CD4-positive, alpha-beta T cell (primary cell): ENCODE measurements around the gene VPS8. TPM values are rescaled to one million over a fixed set of nuclear protein-coding genes. Genes with fewer than 3 reads are reported as not detected.
"Not testable (repeated sequence)": the region's sequence is repeated elsewhere in the genome, so short reads cannot be mapped to it uniquely, and the experiment has no call there.

Experiments used
- ATAC-seq: fragments of 200-7000 bp; cut with Tn5 transposase; one replicate; pipeline ENCODE4 v1.10.0; 2022; ENCODE audit warnings: mild to moderate bottlenecking; ENCODE audit not compliant: poor library complexity
- CTCF ChIA-PET: fragments of 350-600 bp; sonication (Branson Sonifier 250); formaldehyde crosslinking; loops from one replicate; lab custom pipeline; 2021; ENCODE audit warnings: antibody characterized with exemption, inconsistent platforms; lab: Charles Lee
- POLR2A ChIA-PET: fragments of 350-600 bp; sonication (Branson Sonifier 250); formaldehyde crosslinking; loops from one replicate; lab custom pipeline; 2021; ENCODE audit warnings: antibody characterized with exemption, inconsistent platforms; lab: Charles Lee
- DNase-seq, 14 experiments: peaks; one replicate each; pipeline ENCODE4 v3.0.0-alpha.2; 2013 to 2020; ENCODE audit warnings: mixed read lengths in 2 of 14
- H3K27ac ChIP-seq, 2 donors: one replicate each; pipeline versions ENCODE4 v1.5.1 to v1.7.0; 2013; ENCODE audit warnings: low read length in 2 of 2, low read depth in 1 of 2, mild to moderate bottlenecking in 1 of 2
- H3K27me3 ChIP-seq, 2 experiments: 1 replicate in 1 of 2; 2 replicates in 1 of 2; pipeline versions ENCODE4 v1.6.1 to v1.7.0; 2013; ENCODE audit warnings: low read length in 2 of 2, control low read depth in 1 of 2, mild to moderate bottlenecking in 1 of 2, moderate library complexity in 1 of 2; ENCODE audit not compliant: insufficient read depth in 2 of 2, control insufficient read depth in 1 of 2
- H3K36me3 ChIP-seq: one replicate; pipeline ENCODE4 v1.6.1; 2013; ENCODE audit warnings: low read length, control low read depth; ENCODE audit not compliant: insufficient read depth
- H3K4me1 ChIP-seq: one replicate; pipeline ENCODE4 v1.6.1; 2013; ENCODE audit warnings: low read length, control low read depth; ENCODE audit not compliant: insufficient read depth
- H3K4me3 ChIP-seq: one replicate; pipeline ENCODE4 v1.5.1; 2013; ENCODE audit warnings: mild to moderate bottlenecking, low read length, moderate library complexity
- H3K9me3 ChIP-seq, 2 experiments: 1 replicate in 1 of 2; 2 replicates in 1 of 2; pipeline versions ENCODE4 v1.6.1 to v1.7.0; 2013; ENCODE audit warnings: low read length in 2 of 2, mild to moderate bottlenecking in 2 of 2, control low read depth in 1 of 2, moderate library complexity in 1 of 2; ENCODE audit not compliant: control insufficient read depth in 1 of 2, insufficient read depth in 1 of 2
- H3K27ac Mint-ChIP-seq: one replicate; pipeline ENCODE4 v1.8.0; 2020; ENCODE audit warnings: mixed read lengths
- H3K27me3 Mint-ChIP-seq: one replicate; pipeline ENCODE4 v1.8.0; 2021; ENCODE audit warnings: mixed read lengths
- H3K36me3 Mint-ChIP-seq: one replicate; pipeline ENCODE4 v1.8.0; 2021; ENCODE audit warnings: low read depth, mixed read lengths
- H3K4me1 Mint-ChIP-seq: one replicate; pipeline ENCODE4 v1.8.0; 2021; ENCODE audit warnings: low read depth, mixed read lengths
- H3K4me3 Mint-ChIP-seq: one replicate; pipeline ENCODE4 v1.8.0; 2020; ENCODE audit warnings: mild to moderate bottlenecking, mixed read lengths
- H3K9me3 Mint-ChIP-seq: one replicate; pipeline ENCODE4 v1.8.0; 2020; ENCODE audit warnings: mixed read lengths
- intact Hi-C, 2 experiments: fragments of 100-400 bp; cut with DNase I in 1 of 2; cut with micrococcal nuclease in 1 of 2; formaldehyde crosslinking; loops; one replicate each; pipeline versions ENCODE4 v1.15.1 to v1.9.0; 2023 to 2025; cut with DNase I, micrococcal nuclease
- total RNA-seq, 174 experiments: library from RNA in 2 of 174; stranded (reverse) in 2 of 174; gene quantifications; one replicate each; pipeline ENCODE4 v1.2.3 and lab custom pipeline; 2021 to 2026
- TF ChIP-seq, protein P1 (sequence below): fragments of 200-600 bp; IDR thresholded peaks from one replicate; pipeline ENCODE4 v1.8.0; 2022; ENCODE audit warnings: antibody characterized with exemption, mild to moderate bottlenecking

Gene VPS8
- total RNA-seq, 2 experiments from 2014 or later = 56.8 to 61.2 TPM

DNA sequence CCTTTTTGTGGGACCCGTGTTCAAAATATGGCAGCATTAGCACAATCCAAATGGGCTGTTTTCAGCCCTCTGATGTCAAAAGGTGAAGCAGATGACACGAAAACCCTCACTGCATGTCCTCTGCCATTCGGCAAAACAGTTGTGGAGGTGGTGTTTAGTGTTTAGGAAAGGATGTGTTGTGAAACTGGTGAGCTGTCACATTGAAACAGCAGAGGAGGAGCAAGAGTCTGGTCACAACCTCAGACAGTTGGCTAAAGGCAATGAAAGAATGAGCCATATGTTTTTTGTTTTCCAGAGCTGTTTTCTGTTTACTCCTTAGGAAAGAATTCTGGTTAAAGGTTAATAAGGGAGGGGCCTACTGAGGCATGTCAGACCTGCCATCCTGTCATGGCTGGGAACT, 140.7 kb downstream of the VPS8 start:
- H3K36me3 Mint-ChIP-seq = peaks cover 89% of the 10 kb centered on the region
- H3K27me3 Mint-ChIP-seq = no peaks in the 10 kb centered on the region
- Histone ChIP-seq H3K4me1 (no peaks in the 10 kb centered on the region), H3K4me3 (no peak overlapping the region), H3K9me3 (no peaks in the 10 kb centered on the region), H3K36me3 (peaks cover 34% of the 10 kb centered on the region), H3K27me3 (no peaks in the 10 kb centered on the region), H3K27ac (no peak overlapping the region)
- H3K4me1 Mint-ChIP-seq = no peaks in the 10 kb centered on the region
- no peak overlapping the region for H3K27ac Mint-ChIP-seq
- ChIA-PET POLR2A (no interaction called here), CTCF (no interaction called here)
- no peaks in the 10 kb centered on the region for H3K9me3 Mint-ChIP-seq
- H3K4me3 Mint-ChIP-seq = no peak overlapping the region
- ATAC-seq (no peak), DNase-seq (no peak)
- intact Hi-C loops = no loop called here
- TF ChIP-seq, protein P1, sequence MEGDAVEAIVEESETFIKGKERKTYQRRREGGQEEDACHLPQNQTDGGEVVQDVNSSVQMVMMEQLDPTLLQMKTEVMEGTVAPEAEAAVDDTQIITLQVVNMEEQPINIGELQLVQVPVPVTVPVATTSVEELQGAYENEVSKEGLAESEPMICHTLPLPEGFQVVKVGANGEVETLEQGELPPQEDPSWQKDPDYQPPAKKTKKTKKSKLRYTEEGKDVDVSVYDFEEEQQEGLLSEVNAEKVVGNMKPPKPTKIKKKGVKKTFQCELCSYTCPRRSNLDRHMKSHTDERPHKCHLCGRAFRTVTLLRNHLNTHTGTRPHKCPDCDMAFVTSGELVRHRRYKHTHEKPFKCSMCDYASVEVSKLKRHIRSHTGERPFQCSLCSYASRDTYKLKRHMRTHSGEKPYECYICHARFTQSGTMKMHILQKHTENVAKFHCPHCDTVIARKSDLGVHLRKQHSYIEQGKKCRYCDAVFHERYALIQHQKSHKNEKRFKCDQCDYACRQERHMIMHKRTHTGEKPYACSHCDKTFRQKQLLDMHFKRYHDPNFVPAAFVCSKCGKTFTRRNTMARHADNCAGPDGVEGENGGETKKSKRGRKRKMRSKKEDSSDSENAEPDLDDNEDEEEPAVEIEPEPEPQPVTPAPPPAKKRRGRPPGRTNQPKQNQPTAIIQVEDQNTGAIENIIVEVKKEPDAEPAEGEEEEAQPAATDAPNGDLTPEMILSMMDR = no peak

DNA sequence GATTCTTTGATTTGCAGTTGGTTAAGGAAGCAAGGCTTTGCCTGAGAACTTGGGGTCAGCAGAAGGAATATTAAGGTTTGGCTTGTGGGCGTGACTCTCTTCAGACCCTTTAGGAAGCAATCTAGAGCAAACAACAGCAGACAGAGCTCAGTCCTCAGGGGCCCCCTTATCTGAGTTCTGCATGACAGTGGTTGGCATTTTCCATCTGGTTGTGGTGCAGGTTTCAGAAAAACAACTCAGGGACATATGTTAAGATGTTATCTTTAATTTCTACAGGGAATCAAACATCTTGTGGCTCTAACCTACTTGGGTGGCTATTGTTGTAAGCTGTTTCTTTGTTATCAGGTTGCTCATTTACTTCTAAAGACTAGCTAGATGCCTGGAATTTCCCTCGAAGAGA, 141.4 kb downstream of the VPS8 start:
- no peaks in the 10 kb centered on the region for H3K4me1 ChIP-seq
- peaks cover 42% of the 10 kb centered on the region for H3K36me3 ChIP-seq
- DNase-seq (no peak), ATAC-seq (no peak)
- no peak overlapping the region for H3K27ac ChIP-seq
- no peaks in the 10 kb centered on the region for H3K27me3 ChIP-seq
- H3K27me3 Mint-ChIP-seq = no peaks in the 10 kb centered on the region
- no peak overlapping the region for H3K4me3 ChIP-seq
- H3K4me1 Mint-ChIP-seq = no peaks in the 10 kb centered on the region
- H3K36me3 Mint-ChIP-seq = peaks cover 93% of the 10 kb centered on the region
- ChIA-PET CTCF (no interaction called here), POLR2A (interaction anchor here (0.6 kb wide), 1 partner anchor 28 kb away, joined by 3 read pairs; no protein-coding TSS in a partner anchor)
- no peak overlapping the region for H3K4me3 Mint-ChIP-seq
- H3K27ac Mint-ChIP-seq = no peak overlapping the region
- no peaks in the 10 kb centered on the region for H3K9me3 ChIP-seq
- TF ChIP-seq, protein P1 = no peak
- H3K9me3 Mint-ChIP-seq = no peaks in the 10 kb centered on the region
- intact Hi-C loops = no loop called here

GRCh38 chr3:184954251-184954650, 142.3 kb downstream of the VPS8 start:
- no peaks in the 10 kb centered on the region for H3K4me1 ChIP-seq
- H3K27ac Mint-ChIP-seq = no peak overlapping the region
- DNase-seq (no peak), ATAC-seq (no peak)
- no peaks in the 10 kb centered on the region for H3K9me3 ChIP-seq
- no peaks in the 10 kb centered on the region for H3K9me3 Mint-ChIP-seq
- ChIA-PET POLR2A (no interaction called here), CTCF (no interaction called here)
- H3K4me3 Mint-ChIP-seq = no peak overlapping the region
- peaks cover 46% of the 10 kb centered on the region for H3K36me3 ChIP-seq
- H3K27ac ChIP-seq = no peak overlapping the region
- H3K4me1 Mint-ChIP-seq = no peaks in the 10 kb centered on the region
- TF ChIP-seq, protein P1 = no peak
- H3K4me3 ChIP-seq = no peak overlapping the region
- no peaks in the 10 kb centered on the region for H3K27me3 ChIP-seq
- peaks cover 93% of the 10 kb centered on the region for H3K36me3 Mint-ChIP-seq
- no peaks in the 10 kb centered on the region for H3K27me3 Mint-ChIP-seq
- intact Hi-C loops = no loop called here

DNA sequence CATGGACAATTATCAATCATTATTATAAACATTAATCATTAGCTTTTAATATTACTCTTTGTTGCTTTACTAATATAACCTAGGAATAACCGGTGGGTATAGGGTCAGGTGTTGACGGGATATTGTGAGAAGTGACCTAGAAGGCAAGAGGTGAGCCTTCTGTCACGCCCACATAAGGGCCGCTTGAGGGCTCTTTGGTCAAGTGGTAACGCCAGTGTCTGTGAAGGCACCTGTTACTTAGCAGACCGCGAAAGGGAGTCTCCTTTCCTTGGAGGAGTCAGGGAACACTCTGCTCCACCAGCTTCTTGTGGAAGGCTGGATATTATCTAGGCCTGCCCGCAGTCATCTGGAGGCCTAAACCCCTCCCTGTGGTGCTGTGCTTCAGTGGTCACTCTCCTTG, 142.9 kb downstream of the VPS8 start:
- H3K4me1 ChIP-seq, CTCF ChIA-PET, ATAC-seq, H3K4me3 Mint-ChIP-seq, DNase-seq, H3K27ac ChIP-seq, H3K27me3 Mint-ChIP-seq, H3K9me3 ChIP-seq, H3K4me3 ChIP-seq, H3K27ac Mint-ChIP-seq, H3K27me3 ChIP-seq, H3K9me3 Mint-ChIP-seq, H3K4me1 Mint-ChIP-seq, POLR2A ChIA-PET, intact Hi-C loops: not testable (repeated sequence)
- H3K36me3 Mint-ChIP-seq = peaks cover 92% of the 10 kb centered on the region
- H3K36me3 ChIP-seq = peaks cover 42% of the 10 kb centered on the region
